CD8-positive, alpha-beta memory T cell (primary cell): ENCODE data around the gene TTK. TPM values are rescaled to one million over a fixed set of nuclear protein-coding genes. Genes with fewer than 3 reads are reported as not detected.

Experiments
- CTCF ChIA-PET: fragments of 350-600 bp; sonication (Branson Sonifier 250); formaldehyde crosslinking; loops from one replicate; lab custom pipeline; 2021; ENCODE audit warnings: antibody characterized with exemption; lab: Charles Lee
- POLR2A ChIA-PET: fragments of 350-600 bp; sonication (Branson Sonifier 250); formaldehyde crosslinking; loops from one replicate; lab custom pipeline; 2021; ENCODE audit warnings: antibody characterized with exemption; lab: Charles Lee
- DNase-seq, 5 donors: peaks; one replicate each; pipeline versions ENCODE4 v3.0.0 to v3.0.0-alpha.2; 2020 to 2022; ENCODE audit warnings: mixed read lengths in 1 of 5
- H3K27ac ChIP-seq: one replicate; pipeline ENCODE4 v1.7.0; 2013; ENCODE audit warnings: low read depth, mild to moderate bottlenecking, low read length, moderate library complexity
- H3K27me3 ChIP-seq: 2 replicates; pipeline ENCODE4 v1.7.0; 2013; ENCODE audit warnings: low read length, mild to moderate bottlenecking; ENCODE audit not compliant: insufficient read depth, poor library complexity, severe bottlenecking
- H3K36me3 ChIP-seq: 2 replicates; pipeline ENCODE4 v1.7.0; 2013; ENCODE audit warnings: mild to moderate bottlenecking, low read length, moderate library complexity; ENCODE audit not compliant: insufficient read depth
- H3K4me1 ChIP-seq: 2 replicates; pipeline ENCODE4 v1.7.0; 2013; ENCODE audit warnings: mild to moderate bottlenecking, low read length, moderate library complexity; ENCODE audit not compliant: insufficient read depth
- H3K4me3 ChIP-seq: 2 replicates; pipeline ENCODE4 v1.7.0; 2013; ENCODE audit warnings: mild to moderate bottlenecking, low read length
- H3K9me3 ChIP-seq: 2 replicates; pipeline ENCODE4 v1.7.0; 2013; ENCODE audit warnings: mild to moderate bottlenecking, low read length
- H3K27ac Mint-ChIP-seq, 8 donors: one replicate each; pipeline ENCODE4 v1.8.0; 2020 to 2021; ENCODE audit warnings: mixed read lengths in 8 of 8, mild to moderate bottlenecking in 6 of 8, inconsistent platforms in 3 of 8, moderate library complexity in 3 of 8
- H3K27me3 Mint-ChIP-seq, 2 donors: one replicate each; pipeline ENCODE4 v1.8.0; 2020 to 2021; ENCODE audit warnings: mixed read lengths in 2 of 2, mild to moderate bottlenecking in 1 of 2, moderate library complexity in 1 of 2
- H3K36me3 Mint-ChIP-seq, 3 donors: one replicate each; pipeline ENCODE4 v1.8.0; 2020 to 2021; ENCODE audit warnings: mixed read lengths in 3 of 3, inconsistent platforms in 1 of 3, mild to moderate bottlenecking in 1 of 3
- H3K4me1 Mint-ChIP-seq, 3 donors: one replicate each; pipeline ENCODE4 v1.8.0; 2020 to 2021; ENCODE audit warnings: mixed read lengths in 3 of 3, inconsistent platforms in 1 of 3, mild to moderate bottlenecking in 1 of 3
- H3K4me3 Mint-ChIP-seq, 7 donors: one replicate each; pipeline ENCODE4 v1.8.0; 2020 to 2021; ENCODE audit warnings: mixed read lengths in 7 of 7, mild to moderate bottlenecking in 6 of 7, moderate library complexity in 4 of 7, inconsistent platforms in 2 of 7
- H3K9me3 Mint-ChIP-seq, 5 donors: one replicate each; pipeline ENCODE4 v1.8.0; 2020 to 2022; ENCODE audit warnings: mixed read lengths in 5 of 5, mild to moderate bottlenecking in 3 of 5, moderate library complexity in 2 of 5, inconsistent platforms in 1 of 5
- polyA plus RNA-seq: library from polyadenylated mRNA; unstranded; fragments of 300-500 nt; fragmentation: Illumina TruSeq; gene quantifications from one replicate; pipeline ENCODE4 v1.2.3, GENCODE V29; 2021
- total RNA-seq, 2 experiments: library from RNA; stranded (reverse); gene quantifications; one replicate each; pipeline ENCODE4 v1.2.3, GENCODE V29; 2021

TTK gene
- total and polyA plus RNA-seq, 3 experiments from 2014 or later, result 0.06 to 22.5 (median 19.4) TPM

DNA sequence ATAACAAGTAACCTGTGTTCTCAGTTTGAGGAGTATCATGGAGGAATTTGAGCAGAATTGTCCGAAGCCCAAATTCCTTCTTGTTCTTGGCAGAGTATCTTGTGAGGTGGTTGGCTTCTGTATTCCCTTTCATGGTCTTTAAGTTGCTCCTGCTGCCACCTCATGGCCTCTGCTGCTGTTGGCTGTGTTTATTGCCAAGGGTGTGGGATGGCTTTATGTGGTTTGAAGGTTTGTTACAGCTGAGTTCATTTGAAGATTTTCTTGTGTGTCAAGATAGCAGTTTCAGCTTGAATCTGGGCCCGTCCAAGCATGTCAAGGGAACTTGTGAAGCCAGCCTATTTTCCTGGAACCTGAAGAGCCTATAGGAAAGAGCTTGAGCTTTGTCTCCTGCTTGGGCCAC is 20.2 kb upstream of the TTK start:
- Mint-ChIP-seq H3K4me1 (peaks cover 0 to 5% (median 0%) of the 10 kb centered on the region in 3 donors), H3K36me3 (no peaks in the 10 kb centered on the region), H3K27me3 (no peaks in the 10 kb centered on the region), H3K4me3 (no peak overlapping the region), H3K9me3 (no peaks in the 10 kb centered on the region), H3K27ac (peak overlapping the region in 3 of 8 donors; percentile 27 to 67 (median 64))
- no peaks in the 10 kb centered on the region for H3K9me3 ChIP-seq
- H3K4me3 ChIP-seq, result no peak overlapping the region
- ChIA-PET POLR2A (no interaction called here), CTCF (no interaction called here)
- no peak overlapping the region for H3K27ac ChIP-seq
- H3K27me3 ChIP-seq, result no peaks in the 10 kb centered on the region
- no peaks in the 10 kb centered on the region for H3K4me1 ChIP-seq
- no peaks in the 10 kb centered on the region for H3K36me3 ChIP-seq
- peak in 2 of 5 donors; percentile 7 to 9 for DNase-seq

DNA sequence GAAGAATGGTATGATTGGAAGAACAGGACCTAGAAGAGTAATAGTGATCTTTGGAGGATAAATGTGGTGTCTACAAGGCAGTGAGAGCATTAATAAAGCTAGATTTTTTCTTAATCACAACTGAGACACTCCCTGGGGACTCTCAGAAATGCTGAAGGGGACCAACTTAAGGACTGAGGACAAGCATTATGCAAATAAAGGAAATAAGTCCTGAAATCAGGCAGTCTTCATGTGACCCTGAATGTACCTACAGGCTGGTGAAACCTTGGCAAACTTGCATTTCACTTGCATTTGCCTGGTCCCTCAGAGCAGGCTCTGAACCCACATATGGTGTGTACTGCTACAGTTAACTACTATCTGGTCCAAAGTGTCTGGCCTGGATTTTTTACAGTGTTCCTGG is 19.3 kb upstream of the TTK start:
- Histone ChIP-seq H3K9me3 (no peaks in the 10 kb centered on the region), H3K4me1 (no peaks in the 10 kb centered on the region), H3K36me3 (no peaks in the 10 kb centered on the region), H3K27ac (no peak overlapping the region), H3K4me3 (no peak overlapping the region), H3K27me3 (no peaks in the 10 kb centered on the region)
- POLR2A ChIA-PET, result no interaction called here
- no peaks in the 10 kb centered on the region for H3K36me3 Mint-ChIP-seq
- peak overlapping the region in 1 of 8 donors; percentile 67 for H3K27ac Mint-ChIP-seq
- H3K9me3 Mint-ChIP-seq, result no peaks in the 10 kb centered on the region
- CTCF ChIA-PET, result no interaction called here
- no peak for DNase-seq
- peaks cover 0 to 5% (median 0%) of the 10 kb centered on the region in 3 donors for H3K4me1 Mint-ChIP-seq
- H3K4me3 Mint-ChIP-seq, result no peak overlapping the region
- H3K27me3 Mint-ChIP-seq, result no peaks in the 10 kb centered on the region

DNA sequence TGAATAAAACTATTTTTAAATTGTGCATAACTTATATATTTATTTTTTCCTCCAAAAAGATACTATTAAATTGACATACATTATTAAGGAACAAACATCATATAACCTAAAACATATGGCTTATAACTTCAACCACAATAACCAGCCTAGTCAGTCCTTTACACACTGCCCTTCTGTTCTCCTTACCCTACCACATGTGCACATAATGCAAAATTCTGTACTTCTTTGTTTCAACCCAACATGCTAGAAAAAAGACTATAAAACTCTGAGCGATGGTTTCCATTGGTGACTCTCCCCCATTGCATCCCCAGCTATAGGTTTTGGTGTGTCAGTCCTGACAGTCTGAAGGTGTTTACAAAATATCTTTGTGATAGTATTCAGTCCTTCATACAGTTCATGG is 14.8 kb upstream of the TTK start:
- no peaks in the 10 kb centered on the region for H3K36me3 ChIP-seq
- Mint-ChIP-seq H3K27ac (no peak overlapping the region), H3K36me3 (peaks cover 0 to 3% (median 0%) of the 10 kb centered on the region in 3 donors), H3K4me1 (no peaks in the 10 kb centered on the region), H3K4me3 (no peak overlapping the region), H3K9me3 (no peaks in the 10 kb centered on the region), H3K27me3 (no peaks in the 10 kb centered on the region)
- CTCF ChIA-PET, result no interaction called here
- no peak for DNase-seq
- H3K9me3 ChIP-seq, result no peaks in the 10 kb centered on the region
- no peaks in the 10 kb centered on the region for H3K4me1 ChIP-seq
- H3K27me3 ChIP-seq, result no peaks in the 10 kb centered on the region
- no peak overlapping the region for H3K27ac ChIP-seq
- POLR2A ChIA-PET, result no interaction called here
- no peak overlapping the region for H3K4me3 ChIP-seq

DNA sequence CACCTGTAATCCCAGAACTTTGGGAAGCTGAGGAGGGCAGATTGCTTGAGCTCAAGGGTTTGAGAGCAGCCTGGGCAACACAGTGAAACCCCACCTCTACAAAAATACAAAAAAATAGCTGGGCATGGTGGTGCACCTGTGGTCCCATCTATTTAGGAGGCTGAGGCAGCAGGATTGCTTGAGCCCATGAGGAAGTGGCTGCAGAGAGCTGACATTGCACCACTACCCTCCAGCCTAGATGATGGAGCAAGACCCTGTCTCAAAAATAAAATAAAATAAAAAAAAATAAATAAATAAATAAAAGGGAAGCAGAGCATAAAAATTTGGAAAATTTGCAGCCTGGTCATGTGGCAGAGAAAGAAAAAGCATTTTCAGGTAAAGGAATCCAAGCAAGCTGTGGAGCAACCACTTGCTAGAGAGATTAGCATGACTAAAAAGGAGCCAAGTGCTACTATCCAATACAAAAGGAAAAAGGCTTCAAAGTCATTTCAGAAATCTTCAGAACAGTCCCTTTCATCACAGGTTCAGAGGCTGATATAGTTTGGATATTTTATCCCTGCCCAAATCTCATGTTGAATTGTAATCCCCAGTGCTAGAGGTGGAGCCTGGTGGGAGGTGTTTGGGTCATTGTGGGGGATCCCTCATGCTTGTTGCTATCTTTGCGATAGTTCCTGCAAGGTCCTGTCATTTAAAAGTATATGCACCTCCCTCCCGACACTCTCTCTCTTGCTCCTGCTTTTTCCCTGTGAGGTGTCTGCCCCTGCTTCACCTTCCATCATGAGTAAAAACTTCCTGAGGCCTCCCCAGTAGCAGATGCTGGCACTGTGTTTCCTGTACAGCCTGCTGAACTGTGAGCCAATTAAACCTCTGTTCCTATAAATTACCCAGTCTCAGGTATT is 11.2 kb upstream of the TTK start:
- no peaks in the 10 kb centered on the region for H3K4me1 Mint-ChIP-seq
- H3K9me3 Mint-ChIP-seq, result no peaks in the 10 kb centered on the region
- ChIA-PET CTCF (no interaction called here), POLR2A (no interaction called here)
- no peaks in the 10 kb centered on the region for H3K27me3 ChIP-seq
- H3K4me1 ChIP-seq, result no peaks in the 10 kb centered on the region
- no peaks in the 10 kb centered on the region for H3K27me3 Mint-ChIP-seq
- H3K4me3 ChIP-seq, result no peak overlapping the region
- DNase-seq, result no peak
- no peaks in the 10 kb centered on the region for H3K9me3 ChIP-seq
- H3K27ac Mint-ChIP-seq, result no peak overlapping the region
- H3K36me3 ChIP-seq, result no peaks in the 10 kb centered on the region
- no peak overlapping the region for H3K27ac ChIP-seq
- H3K4me3 Mint-ChIP-seq, result no peak overlapping the region
- H3K36me3 Mint-ChIP-seq, result peaks cover 0 to 3% (median 0%) of the 10 kb centered on the region in 3 donors

DNA sequence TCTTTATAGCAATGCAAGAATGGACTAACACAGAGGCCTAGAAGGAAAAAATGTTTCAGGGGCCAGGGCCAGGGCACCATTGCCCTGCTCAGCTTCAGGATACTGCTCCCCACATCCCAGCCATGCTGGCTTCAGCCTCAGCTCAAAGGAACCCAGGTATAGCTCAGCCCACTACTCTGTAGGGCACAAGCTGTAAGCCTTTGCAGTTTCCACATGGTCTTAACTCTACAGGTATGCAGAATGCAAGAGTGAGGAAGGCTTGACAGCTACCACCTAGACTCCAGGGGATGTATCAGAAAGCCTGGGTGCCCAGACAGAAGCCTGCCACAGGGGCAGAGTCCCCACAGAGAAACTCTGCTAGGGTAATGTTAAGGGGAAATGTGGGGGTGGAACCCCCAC is 10.5 kb upstream of the TTK start:
- Mint-ChIP-seq H3K27me3 (no peaks in the 10 kb centered on the region), H3K27ac (no peak overlapping the region), H3K4me1 (no peaks in the 10 kb centered on the region), H3K4me3 (no peak overlapping the region), H3K9me3 (no peaks in the 10 kb centered on the region), H3K36me3 (peaks cover 0 to 3% (median 0%) of the 10 kb centered on the region in 3 donors)
- DNase-seq, result no peak
- H3K4me3 ChIP-seq, result no peak overlapping the region
- no peaks in the 10 kb centered on the region for H3K9me3 ChIP-seq
- no peaks in the 10 kb centered on the region for H3K27me3 ChIP-seq
- POLR2A ChIA-PET, result no interaction called here
- no peaks in the 10 kb centered on the region for H3K4me1 ChIP-seq
- H3K36me3 ChIP-seq, result no peaks in the 10 kb centered on the region
- H3K27ac ChIP-seq, result no peak overlapping the region
- CTCF ChIA-PET, result no interaction called here

DNA sequence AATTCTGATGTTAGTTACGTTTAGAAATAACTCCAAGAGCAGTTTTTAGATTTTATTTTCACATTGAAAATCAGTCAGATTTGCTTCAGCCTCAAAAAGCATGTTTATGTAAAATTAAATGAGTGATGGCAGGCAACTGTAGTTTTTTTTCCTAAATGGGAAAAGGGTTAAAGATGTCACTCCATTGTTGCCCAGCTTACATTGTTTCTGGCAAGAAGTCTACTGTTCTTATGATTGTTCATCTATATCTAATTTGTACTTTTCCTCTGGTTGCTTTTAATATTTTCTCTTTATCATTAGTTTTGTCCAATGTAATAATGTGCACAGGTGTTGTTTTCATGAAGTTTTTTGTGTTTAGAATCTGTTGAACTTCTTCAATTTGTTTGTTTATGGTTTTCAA is 6.7 kb upstream of the TTK start:
- no peaks in the 10 kb centered on the region for H3K4me1 ChIP-seq
- H3K4me1 Mint-ChIP-seq, result peaks cover under 1 to 2% (median under 1%) of the 10 kb centered on the region in 3 donors
- H3K36me3 ChIP-seq, result no peaks in the 10 kb centered on the region
- H3K27me3 ChIP-seq, result no peaks in the 10 kb centered on the region
- no peak overlapping the region for H3K4me3 Mint-ChIP-seq
- POLR2A ChIA-PET, result no interaction called here
- peaks cover 0 to 3% of the 10 kb centered on the region in 2 donors for H3K27me3 Mint-ChIP-seq
- H3K9me3 ChIP-seq, result no peaks in the 10 kb centered on the region
- H3K27ac ChIP-seq, result no peak overlapping the region
- H3K36me3 Mint-ChIP-seq, result no peaks in the 10 kb centered on the region
- H3K4me3 ChIP-seq, result no peak overlapping the region
- CTCF ChIA-PET, result no interaction called here
- no peak overlapping the region for H3K27ac Mint-ChIP-seq
- no peak for DNase-seq
- no peaks in the 10 kb centered on the region for H3K9me3 Mint-ChIP-seq

DNA sequence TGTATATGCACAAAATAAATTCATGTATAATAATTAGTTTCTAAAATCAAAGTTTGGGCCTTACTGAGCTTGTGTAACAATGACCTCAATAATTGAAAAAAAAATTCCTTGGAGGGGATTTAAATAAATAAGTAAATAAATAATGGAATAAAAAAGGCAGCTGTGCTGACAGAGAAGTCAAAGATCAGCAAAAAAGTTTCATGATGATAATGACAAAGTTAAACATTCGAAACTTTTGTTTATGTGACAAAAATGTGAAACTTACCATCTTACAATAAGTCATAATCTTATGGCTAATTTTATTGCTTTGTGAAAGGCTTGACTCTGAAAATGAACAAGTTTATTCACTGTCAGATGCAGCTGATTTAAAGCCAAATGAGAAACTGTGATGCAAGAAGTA is 3.1 kb upstream of the TTK start:
- H3K4me1 ChIP-seq, result peaks cover 16% of the 10 kb centered on the region
- peaks cover 18 to 27% (median 24%) of the 10 kb centered on the region in 3 donors for H3K4me1 Mint-ChIP-seq
- no peaks in the 10 kb centered on the region for H3K9me3 Mint-ChIP-seq
- H3K9me3 ChIP-seq, result no peaks in the 10 kb centered on the region
- peaks cover 0 to 3% (median 0%) of the 10 kb centered on the region in 3 donors for H3K36me3 Mint-ChIP-seq
- POLR2A ChIA-PET, result no interaction called here
- DNase-seq, result no peak
- H3K27ac Mint-ChIP-seq, result peak overlapping the region in 1 of 8 donors; percentile 66
- CTCF ChIA-PET, result interaction anchor here (1.3 to 1.8 kb wide), 4 partner anchors 8 to 213 kb away, joined by 3 to 7 read pairs (median 4); no protein-coding TSS in a partner anchor
- no peaks in the 10 kb centered on the region for H3K27me3 ChIP-seq
- no peaks in the 10 kb centered on the region for H3K36me3 ChIP-seq
- peak overlapping the region in 1 of 7 donors; percentile 27 for H3K4me3 Mint-ChIP-seq
- H3K4me3 ChIP-seq, result no peak overlapping the region
- H3K27me3 Mint-ChIP-seq, result peaks cover 0 to 3% of the 10 kb centered on the region in 2 donors
- no peak overlapping the region for H3K27ac ChIP-seq

DNA sequence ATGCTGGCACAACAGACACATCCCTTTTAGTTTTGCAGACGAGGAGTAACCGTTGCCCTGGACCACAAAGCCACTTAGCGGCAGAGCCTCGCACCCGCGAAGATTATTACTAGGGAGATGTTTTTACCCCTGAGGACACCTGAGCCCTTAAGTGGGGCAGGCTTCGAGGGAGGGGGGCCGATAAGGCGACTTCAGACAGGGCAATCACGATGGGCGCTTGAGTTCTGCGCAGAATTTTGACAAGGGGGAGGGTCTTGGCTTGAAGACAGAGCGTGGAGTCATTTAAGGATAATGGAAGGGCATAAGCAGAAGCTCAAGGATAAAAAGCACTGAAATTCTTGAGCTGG is 650 bp upstream of the TTK start:
- peak overlapping the region; percentile 79 to 93 (median 91) for H3K4me3 Mint-ChIP-seq

More for the DNA sequence above, 650 bp upstream of the TTK start:
- Mint-ChIP-seq H3K36me3 (peaks cover 0 to 3% (median 0%) of the 10 kb centered on the region in 3 donors), H3K9me3 (no peaks in the 10 kb centered on the region), H3K27me3 (peaks cover 0 to 3% of the 10 kb centered on the region in 2 donors), H3K4me1 (peaks cover 18 to 27% (median 24%) of the 10 kb centered on the region in 3 donors), H3K27ac (peak overlapping the region; percentile 88 to 100 (median 98))
- Histone ChIP-seq H3K9me3 (no peaks in the 10 kb centered on the region), H3K27ac (peak overlapping the region; percentile 85), H3K4me3 (peak overlapping the region; percentile 59), H3K27me3 (no peaks in the 10 kb centered on the region), H3K36me3 (no peaks in the 10 kb centered on the region), H3K4me1 (peaks cover 16% of the 10 kb centered on the region)
- CTCF ChIA-PET, result interaction anchor here (0.9 to 2.5 kb wide), 6 partner anchors 8 to 134 kb away, joined by 3 to 17 read pairs (median 4); no protein-coding TSS in a partner anchor
- peak in 4 of 5 donors; percentile 53 to 74 (median 64) for DNase-seq
- POLR2A ChIA-PET, result interaction anchor here (0.6 to 2.2 kb wide), 4 partner anchors 50 to 926 kb away, joined by 3 to 8 read pairs (median 4); partner anchors contain the start of gene BCKDHB
